Activated gamma-delta T cell treated with anti-CD3 and anti-CD28 coated beads, Interleukin-2, amount 50 U/mL, for 16 hours (primary cell): ENCODE measurements around the gene AMOTL1.

Source experiments
- DNase-seq: peaks from one replicate; pipeline ENCODE4 v3.0.0-alpha.2; 2020; ENCODE audit warnings: low read depth

AMOTL1 gene

DNA sequence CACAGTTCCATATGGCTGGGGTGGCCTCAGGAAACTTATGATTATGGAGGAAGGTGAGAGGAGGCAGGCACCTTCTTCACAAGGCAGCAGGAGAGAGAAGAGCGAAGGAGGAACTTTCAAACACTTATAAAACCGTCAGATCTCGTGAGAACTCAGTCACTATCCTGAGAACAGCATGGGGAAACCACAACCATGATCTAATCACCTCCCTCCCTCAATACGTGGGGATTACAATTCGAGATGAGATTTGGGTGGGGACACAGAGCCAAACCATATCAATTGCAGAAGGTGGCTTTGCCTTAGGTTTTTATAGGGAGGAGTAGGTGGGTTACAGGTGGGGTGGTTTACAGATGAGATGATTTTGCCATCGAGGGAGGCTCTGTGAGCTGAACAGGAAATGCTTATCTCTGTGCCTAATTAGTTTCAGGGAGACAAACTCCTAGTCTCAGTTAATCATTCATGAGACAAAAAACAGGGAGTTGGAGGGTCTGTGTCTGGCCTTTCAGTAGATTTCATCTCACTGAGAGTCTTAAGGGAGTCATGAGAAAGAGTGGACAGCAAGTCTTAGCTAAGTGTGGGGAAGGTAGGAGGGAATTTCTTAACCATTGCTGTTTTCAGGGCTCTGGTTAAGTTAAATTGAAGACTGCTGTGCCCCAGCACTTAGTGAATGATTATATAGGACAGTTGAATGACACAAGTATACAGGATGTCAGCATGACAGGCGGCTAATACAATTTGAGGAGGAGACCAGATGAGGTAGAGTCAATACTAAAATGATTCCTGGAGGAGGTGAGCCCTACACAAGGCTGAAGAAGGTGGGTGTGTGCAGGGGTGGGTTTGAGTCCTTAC, 157.5 kb downstream of the AMOTL1 start:
- no peak for DNase-seq

DNA sequence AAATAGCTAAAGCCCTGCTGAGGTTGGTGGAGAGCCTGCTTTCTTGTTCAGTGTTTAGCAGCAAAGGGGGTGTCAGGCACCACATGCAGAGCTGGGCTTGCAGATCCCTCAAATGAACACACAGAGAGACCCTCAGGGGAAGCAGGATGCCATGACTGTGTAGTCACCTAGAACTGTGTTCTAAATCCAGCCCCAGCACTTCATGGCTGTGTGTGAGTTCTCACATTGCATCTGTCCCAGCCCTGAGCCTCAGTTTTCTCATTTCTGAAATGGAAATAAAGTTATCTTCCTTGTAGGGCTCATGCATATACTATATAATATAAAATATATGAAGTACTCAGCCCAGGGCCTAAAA, 158.1 kb downstream of the AMOTL1 start:
- DNase-seq = no peak
